ENCODE measurements around the gene C18orf63.

The C18orf63 gene

DNA sequence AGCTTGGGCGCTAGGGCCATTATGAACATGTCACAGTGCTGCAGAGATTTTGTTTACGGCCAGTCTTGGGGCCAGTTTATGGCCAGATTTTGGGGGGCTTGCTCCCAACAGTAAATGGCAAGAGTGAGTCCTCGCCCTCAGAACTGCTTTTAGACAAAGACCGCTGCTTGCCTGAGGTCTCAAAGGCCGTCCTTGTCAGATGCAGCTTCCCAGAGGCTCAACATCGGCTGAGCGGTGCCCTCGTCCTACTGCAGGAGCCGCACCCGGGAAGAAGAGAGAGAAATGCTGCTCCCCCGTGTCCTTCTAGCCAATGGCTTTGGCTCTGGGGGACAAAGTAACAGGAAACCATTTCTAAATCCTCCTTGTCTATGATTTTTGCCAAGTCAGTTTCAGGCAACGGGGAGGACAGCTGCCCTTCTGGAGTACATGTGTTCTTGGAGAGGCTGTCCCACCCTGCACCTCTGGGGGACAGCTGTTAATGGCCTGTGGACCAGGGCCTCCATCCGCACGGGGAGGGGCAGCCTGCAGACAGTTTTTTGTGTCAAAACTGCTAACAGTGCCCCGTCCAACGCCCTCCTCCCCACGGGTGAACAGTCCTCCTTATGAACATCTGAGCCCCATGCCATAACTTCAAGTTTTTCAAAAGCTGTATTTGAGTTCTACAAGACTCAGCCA, 66.1 kb downstream of the C18orf63 start:
- DNase-seq = no peak

DNA sequence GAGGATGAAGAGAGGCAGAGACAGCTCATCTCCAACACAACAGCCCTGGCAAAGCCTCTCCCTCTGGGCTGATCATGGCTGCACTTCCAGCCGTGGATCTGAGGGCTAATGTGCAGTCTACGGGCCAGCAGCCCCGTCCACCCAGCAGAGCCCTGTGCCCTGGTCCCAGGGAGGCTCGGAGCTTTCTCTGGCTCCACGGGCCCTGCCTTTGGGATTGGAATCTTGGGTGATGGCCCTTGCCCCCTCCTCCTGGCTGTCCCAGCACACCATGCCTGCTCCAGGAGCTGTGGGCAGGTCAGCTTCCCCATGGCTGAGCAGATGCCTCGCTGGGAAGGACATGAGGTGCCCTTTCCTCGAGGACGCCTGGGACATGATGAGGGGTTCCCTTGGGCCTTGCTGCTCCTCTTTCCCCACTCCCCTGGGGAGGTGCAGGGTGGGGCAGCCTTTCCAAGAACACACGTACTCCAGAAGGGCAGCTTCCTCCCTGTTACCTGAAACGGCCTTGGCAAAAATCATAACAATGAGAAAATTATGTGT, 66.9 kb downstream of the C18orf63 start:
- no peak for DNase-seq

DNA sequence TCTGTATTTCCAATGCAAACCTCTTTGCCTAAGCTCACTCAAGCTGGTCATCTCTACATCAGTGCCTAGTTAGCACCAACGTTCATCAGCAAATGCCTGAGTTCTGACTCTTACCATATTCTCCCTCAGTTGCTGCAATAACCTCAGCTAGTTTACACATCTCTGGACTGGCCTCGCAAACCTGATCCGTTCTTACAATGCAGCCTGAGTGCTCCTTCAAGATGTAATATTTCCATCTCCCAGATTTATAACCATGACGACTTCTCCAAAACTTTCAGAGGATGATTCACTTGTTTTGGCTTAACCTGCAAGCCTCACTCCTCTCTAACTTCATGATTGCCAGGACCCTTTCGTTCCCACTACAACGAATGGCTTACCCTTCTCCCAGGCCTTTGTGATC, 71.7 kb downstream of the C18orf63 start:
- no peak for DNase-seq

DNA sequence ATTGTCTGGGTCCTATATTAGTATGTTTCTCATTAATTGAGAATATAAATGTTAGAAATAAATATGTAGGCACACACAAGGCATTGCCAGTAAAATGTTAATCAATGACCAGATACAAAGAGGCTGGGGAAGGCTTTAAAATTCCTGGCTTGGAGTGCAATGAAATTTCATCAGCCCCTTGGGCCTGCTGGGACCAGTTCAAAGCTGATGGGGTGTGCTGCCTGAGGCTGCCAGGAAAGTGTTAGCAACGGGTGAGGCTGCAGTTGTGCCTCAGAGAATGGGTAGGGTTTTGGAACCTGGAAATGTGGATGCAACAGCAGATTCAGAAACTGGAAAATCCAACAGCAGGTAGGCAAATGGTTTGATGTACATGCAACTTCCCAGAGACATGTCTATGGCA, 72.6 kb downstream of the C18orf63 start:
- DNase-seq = no peak

DNA sequence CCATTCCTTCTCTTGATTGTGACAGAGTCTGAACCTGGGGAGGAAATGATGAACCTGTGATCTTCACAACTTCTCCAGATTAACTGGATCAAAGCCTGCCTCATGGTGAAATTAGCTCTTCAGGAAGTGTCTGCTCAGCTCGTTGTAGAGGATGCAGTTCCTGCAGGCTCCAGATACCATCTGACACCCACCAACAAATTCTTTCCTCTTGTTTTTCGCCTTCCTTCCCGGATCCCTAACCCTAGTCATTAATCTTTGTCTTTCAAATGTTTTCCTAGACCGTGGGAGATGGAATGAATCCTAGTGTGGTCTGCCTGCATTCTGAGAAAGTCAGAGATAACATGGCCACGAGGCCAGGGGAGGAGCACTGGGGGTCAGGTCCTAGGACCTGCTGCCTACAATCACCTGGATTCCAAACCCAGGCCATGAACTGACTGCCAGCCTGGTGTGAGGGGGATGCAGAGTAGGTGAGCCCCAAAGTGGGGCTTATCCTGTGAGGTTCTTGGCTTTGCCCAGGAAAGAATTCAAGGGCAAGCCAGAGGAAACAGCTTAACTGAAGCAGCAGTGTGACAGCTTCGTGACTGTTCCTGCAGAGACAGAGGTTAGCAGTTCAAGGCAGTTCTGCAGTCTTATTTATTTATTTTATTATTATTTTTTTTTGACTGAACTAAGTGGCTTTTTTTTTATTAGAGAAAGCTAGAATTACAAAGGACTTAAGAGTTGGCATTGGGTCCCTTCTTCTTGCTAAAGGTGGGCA, 73.7 kb downstream of the C18orf63 start:
- DNase-seq = no peak

DNA sequence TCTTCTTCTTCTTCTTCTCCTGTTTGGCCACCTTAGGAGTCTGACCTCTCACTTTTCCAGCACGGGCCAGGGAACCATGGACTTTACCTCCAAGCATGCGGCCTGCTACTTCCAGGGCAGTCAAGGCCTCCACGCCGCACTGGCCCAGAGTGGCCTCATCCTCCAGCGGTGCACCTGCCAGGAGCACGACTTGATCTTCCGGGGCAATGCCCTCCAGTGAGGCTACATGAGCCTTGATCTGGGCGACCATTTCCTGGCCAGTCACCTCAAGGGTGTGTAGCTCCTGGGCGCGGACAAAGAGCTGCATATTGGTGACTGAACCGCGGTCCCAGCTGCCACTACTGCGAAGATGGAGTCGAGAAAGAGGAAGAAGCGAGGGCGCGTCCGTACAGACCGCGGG, 74.4 kb downstream of the C18orf63 start:
- DNase-seq = no peak

DNA sequence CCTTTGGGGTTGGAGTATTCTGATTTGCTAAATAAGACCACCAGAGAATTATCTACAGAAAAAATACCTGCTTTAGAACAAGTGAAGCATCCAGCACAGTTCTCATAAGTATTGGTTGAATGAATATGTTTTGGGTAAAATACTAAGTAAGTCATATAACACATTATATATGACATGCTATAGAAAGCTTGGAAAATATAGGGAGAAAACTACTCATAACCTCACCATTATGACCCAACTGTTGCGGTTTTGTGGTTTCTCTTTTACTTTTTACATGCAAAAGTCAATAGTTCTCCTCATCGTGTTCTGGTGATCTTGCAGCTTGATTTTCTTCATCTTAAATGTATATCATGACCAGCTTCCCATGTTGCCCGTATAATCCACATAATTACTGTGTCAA, 75.3 kb downstream of the C18orf63 start:
- no peak for DNase-seq

DNA sequence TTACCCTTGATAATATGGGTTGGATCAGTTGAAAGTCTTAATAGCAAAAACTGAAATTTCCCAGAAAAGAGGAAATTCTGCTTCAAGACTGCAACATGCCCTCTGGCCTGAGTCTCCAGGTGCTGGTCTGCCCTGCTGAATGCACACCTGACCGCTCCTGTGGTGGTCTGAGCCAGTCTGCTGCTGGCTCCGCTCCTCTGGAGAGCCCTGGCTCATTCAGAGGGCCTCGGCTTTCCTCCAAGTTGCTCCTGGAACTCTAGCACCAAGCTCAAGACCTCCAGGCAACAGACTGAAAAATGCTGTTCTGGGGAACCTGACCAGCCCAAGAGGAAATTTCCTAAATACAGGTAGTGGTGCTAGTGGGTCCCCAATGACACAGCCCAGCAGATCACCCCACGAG, 76.7 kb downstream of the C18orf63 start:
- DNase-seq = no peak

DNA sequence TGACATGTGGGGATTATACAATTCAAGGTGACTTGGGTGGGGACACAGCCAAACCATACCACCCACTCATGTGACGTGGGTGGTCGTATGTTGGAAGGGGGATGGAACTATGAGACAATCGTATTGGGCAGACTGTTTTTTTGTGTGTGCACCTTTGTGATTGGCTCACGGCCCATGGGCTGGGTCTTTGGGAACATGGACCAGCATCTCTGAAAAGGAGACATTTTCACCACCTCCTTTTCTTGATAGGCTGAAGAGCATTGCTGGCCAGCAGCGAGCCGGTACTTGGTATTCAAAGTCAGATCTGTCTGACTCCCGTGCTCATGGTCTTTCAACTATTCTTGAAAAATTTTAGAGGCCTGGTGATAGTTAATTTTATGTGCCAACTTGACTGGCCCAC, 79.4 kb downstream of the C18orf63 start:
- DNase-seq = no peak

DNA sequence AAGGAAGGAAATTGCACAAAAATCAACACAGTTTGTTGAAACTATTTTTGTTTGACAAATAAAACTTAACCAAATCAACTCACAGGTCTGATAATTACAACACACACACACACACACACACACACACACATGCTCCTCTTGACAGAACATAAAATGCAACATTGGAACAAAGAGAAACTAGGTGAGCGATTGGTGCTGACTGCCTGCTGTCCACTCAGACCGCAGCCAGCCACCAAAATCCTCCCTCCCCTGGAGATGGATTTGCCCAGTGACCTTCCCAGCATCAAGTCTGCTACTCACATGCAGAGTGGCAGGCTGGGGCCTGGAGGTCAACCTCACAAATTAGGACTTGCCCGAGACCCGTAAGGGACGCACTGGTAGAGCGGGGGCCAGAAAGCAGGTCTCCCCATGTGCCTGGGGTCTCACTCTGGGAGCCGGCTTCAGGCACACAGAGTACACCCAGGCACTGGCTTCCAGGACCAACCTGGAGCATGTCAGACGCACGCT, 80.1 kb downstream of the C18orf63 start:
- DNase-seq = no peak

DNA sequence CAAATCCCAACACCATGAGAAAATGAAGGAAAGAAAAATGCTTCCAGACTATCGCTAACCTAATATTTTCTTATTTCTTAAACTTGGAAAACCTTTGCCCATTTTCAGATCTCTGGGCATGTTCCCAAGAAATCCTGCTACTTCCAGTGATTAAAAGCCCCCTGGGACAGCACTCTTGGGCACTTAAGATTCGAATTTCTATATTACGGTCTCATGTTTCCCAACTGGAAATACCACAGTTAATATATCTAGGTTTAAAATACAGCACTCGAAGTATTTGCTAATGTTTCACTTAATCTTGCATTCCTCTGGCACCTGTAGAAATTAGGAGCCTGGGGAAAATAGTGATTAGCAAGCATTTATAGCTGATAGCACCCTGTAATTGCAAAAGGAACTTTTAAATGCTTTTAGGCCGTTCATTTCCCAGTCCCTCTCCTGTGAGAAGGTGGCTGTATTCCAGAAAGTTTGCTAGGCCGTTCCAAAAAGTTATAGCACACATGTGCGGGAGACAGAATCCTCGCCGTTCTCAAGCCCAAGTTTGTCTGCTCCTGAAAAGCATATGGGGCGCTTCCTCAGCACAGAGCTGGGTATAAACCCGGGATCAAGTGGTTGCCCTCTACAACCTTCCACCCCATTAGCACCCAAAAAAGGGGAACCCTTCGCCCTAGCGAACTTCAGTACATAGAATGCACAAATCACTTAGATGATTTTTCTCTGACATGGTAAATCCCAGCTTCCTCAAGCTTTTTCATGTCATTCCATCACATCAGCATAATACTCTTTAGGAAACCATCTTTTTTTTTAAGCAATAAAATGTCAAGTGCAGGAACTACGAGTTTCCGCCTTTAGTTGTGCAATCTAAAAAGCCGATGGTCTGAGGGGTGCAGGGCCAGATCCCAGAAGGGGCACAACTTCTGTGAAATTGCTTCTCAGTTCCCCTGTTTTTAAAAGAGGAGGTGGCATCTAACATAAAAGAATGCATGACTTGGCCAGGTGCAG, 80.8 kb downstream of the C18orf63 start:
- DNase-seq = no peak

DNA sequence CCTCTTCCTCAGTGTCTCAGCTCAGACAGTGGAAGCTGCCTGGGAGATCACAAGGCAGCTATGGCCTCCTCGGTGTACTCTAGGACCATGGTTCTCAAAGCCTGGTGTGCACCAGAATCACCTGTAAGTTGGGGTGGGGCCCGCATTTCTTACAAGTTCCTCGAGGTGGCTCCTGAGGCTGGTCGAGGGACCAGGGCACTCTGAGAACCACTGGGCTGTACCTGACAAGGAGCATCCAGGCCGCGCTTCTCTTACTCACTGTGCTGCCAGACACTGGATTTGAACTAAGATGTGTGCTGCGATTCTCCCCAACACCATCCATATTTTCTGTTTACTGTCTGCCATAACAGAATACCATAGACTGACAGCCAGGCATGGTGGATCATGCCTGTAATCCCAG, 81.9 kb downstream of the C18orf63 start:
- DNase-seq = no peak

DNA sequence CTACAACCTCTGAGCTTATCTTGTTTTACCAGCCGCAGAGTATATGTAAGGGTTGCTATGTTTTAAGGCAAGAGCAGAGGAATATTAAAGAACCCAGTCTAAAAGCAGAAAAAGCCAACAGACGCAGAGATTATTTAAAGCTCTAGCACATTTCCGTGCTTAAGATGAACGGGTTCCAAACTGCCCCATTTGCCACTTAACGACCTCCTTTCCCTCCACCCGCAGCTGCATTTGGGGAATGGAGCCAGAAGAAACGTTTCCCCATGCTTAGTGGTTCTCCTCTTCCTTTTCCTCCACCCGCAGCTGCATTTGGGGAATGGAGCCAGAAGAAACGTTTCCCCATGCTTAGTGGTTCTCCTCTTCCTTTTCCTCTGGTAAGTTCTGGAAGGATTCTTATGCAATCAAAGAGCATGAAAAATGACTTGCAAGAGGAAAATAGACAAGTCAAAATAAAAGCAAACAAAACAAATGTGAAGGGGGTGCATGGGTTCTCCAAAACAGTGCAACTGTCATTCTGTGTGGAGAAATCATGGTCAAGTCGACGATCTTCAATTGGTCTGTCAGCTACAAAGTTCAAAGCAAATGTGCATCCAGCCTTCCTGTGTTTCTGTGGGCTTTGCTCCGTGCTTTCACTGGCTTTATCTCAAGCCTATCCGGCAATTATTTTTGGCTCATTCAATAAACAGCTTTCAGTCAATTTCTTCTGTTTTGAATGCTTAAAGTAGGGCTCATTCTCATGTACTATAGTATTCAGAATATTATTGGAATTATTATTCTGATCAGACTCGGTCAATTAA, 83.7 kb downstream of the C18orf63 start:
- DNase-seq = no peak

DNA sequence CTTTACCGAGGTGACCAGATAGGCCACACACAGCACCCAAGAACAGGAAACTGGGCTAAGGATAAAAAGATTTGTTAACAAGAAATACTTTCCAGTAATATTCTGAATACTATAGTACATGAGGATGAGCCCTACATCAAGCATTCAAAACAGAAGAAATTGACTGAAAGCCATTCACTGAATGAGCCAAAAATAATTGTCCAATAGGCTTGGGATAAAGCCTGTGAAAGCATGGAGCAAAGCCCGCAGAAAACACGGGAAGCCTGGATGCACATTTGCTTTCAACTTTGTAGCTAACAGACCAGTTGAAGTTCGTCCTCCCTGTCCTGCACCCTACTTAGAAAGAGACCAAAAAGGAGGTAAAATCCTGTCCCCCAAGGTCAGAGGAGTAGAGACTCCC, 85.2 kb downstream of the C18orf63 start:
- DNase-seq = no peak

DNA sequence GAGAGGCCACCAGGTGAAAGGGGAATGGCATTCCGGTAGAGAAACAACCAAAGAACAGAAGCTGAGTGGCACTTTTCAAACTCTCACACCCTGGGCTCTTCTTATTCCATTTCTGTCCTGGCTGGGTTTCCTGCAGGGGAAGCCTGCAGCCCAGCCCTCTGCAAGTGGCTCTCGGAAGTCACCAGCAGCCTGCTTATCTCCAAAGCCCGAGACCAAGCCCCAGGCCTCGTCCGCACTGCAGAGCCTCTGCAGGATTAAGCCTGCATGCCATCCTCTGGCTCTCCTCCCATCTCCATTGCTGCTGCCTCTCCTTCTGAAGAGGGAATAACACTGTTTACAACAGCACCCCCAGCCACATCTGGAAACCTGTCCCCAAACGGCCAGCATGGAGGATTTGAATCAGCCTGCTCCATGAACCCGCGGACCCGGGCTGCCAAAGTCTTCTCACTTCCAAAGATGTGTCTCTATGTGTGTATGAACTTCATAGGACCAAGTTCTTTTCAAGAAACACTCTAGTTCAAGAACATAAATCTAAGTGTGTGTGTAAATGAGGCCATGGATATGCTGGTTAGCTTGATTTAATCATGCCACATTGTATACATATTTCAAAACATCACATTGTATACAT, 87.3 kb downstream of the C18orf63 start:
- DNase-seq = no peak

DNA sequence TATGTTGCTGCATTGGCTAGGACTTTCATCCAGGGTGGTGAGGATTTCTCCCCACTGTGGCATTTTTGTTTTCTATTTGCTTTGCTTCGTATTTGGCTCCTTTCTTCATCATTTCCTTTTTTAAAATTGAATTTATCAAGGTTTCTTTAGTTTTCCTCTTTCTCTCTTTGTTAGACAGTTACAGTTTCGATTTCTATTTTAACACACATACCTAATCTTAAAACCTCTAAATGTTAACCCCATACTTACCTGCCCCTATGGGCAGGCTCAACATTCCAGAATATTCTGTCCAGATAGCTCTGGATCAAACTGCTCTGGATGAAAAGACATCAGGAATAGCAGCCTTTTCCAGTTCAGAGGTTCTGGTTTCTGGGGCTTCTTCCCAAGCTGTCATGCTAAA, 92.2 kb downstream of the C18orf63 start:
- no peak for DNase-seq

Data from CD4-positive, alpha-beta T cell treated with Interleukin-10 for 1 hour (primary cell).